GM12874 (cell line): Measurements from ENCODE around the gene AFTPH.

Experiments used
- TF ChIP-seq, protein P1 (sequence below): IDR thresholded peaks from 2 replicates; pipeline ENCODE4 v1.5.1; 2011; ENCODE audit warnings: low read depth, mild to moderate bottlenecking, control low read depth, low read length, moderate library complexity; ENCODE audit not compliant: insufficient read depth

AFTPH gene

DNA sequence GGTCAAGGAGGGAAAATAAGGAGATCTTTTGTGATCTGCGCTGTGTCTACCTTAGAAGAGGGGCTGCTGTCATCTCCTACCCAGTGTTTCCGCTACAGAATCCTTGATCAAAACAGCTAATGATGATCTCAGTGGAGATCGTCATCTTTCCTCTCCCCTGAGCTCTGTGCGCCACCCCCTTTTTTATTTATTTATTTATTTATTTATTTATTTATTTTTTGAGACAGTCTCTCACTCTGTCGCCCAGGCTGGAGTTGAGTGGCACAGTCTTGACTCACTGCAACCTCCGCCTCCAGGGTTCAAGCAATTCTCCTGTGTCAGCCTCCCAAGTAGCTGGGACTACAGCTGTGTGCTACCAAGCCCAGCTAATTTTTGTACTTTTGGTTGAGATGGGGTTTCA is 74.1 kb downstream of the AFTPH start:
- TF ChIP-seq, protein P1, sequence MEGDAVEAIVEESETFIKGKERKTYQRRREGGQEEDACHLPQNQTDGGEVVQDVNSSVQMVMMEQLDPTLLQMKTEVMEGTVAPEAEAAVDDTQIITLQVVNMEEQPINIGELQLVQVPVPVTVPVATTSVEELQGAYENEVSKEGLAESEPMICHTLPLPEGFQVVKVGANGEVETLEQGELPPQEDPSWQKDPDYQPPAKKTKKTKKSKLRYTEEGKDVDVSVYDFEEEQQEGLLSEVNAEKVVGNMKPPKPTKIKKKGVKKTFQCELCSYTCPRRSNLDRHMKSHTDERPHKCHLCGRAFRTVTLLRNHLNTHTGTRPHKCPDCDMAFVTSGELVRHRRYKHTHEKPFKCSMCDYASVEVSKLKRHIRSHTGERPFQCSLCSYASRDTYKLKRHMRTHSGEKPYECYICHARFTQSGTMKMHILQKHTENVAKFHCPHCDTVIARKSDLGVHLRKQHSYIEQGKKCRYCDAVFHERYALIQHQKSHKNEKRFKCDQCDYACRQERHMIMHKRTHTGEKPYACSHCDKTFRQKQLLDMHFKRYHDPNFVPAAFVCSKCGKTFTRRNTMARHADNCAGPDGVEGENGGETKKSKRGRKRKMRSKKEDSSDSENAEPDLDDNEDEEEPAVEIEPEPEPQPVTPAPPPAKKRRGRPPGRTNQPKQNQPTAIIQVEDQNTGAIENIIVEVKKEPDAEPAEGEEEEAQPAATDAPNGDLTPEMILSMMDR, result no peak

DNA sequence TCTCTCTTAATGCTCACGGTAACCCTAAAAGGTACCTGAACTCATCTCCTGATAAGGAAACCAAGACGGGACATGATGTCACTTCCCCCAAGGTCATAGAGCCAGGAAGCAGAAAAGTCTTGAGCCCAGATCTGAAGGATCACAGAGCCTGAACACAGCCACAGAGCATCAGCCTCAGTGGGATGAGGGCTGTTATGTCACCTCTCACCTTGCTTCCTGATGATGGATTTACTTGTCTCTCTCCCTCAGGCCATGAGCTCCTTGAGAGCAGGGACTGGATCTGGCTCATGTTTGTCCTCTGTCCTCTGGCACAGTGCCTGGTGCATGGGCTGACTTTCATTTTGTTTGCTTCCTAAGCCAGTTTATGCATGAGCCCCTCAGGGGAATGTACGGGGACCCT is 75.3 kb downstream of the AFTPH start:
- TF ChIP-seq, protein P1, result no peak

DNA sequence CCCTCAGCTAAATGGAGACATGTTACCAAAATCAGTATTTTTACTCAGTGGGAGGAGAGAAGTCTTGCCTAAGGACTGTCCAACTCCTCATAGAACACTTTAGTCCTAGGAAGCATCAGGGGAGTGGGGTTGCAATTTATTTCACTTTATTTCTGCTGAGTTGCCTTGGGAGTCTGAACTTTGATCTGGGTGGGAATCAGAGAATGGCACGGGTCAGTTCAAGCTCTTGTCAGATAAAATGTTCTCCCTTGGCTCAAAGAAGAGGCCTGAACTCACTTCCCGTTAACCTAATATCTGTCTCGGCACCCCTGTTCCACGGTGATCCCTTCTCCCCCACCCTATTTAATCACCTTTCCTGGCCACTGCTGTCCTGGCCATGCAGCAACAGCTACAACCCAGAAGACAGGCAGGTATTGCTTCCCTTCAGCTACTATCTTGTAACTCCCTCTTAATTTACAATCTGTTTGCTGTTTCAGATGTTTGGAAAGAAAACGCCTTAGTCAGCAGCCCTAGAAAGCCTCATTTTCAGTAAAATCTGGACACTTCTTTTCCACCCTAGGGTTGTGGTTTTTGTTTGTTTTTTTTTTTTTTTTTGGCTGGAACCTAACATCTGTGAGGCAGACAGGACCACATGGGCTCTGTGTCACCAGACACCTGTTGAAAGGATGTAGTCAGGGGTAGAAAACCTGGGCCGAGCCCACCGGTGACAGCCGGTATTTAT is 77.1 kb downstream of the AFTPH start:
- TF ChIP-seq, protein P1, result no peak

DNA sequence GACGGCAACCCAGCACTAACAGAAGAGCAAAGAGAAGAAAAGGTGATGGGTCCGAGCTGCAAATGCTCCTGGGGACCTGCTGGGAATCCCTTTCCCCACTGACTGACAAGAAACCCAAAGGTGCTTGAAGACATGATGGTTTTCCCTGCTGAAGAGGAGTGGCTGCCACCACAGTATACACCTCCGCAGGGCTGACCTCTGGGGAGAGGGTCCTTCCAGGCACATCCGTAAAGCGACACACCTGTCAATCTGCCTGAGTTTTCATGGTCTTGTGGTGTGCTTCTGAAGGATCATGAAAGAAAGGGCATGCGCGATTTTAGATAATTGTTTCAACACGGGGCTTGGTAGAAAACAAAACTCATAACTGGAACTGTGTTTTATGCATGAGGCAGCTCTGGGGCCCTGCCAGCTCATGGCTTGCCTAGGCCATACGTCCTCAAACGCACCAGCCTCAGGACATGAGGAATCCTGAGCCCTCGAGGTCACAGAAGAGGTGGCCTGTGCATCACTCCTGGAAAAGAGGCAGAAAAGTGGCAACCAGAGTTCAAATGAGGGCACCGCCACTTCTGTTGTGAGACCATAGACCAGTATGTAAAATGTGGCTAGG is 77.8 kb downstream of the AFTPH start:
- TF ChIP-seq, protein P1, result no peak

DNA sequence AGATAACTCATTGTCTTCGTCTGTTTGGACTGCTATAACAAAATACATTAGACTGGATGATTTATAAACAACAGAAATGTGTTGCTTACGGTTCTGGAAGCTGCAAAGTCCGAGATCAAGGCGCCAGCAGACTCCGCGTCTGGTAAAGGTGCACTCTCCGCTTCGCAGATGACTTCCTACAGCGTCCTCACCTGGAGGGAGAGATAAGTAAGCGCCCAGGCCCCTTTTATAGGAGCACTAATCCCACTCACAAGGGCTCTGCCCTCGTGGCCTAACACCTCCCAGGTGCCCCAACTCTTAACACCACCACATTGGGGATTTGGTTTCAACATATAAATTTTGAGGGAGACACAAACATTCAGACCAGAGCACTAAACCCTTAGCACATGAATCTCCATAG is 78.3 kb downstream of the AFTPH start:
- TF ChIP-seq, protein P1, result no peak

DNA sequence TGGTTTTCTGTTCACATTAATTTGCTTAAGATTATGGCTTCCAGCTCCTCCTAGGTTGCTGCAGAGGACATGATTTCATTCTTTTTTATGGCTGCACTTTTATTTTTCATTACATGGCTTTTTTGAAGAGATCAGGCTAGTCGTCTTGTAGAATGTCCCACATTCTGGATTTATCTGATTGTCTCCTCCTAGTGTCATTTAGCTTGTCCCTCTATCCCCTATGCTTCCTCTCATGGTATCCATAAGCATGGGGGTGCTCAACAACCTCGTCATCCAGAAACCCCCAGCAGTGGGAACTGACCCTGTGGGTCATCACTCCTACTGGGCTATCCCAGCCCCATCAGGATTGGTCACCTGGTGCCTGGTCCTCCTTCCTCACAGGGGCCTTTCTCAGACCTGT is 80.0 kb downstream of the AFTPH start:
- TF ChIP-seq, protein P1, result no peak

DNA sequence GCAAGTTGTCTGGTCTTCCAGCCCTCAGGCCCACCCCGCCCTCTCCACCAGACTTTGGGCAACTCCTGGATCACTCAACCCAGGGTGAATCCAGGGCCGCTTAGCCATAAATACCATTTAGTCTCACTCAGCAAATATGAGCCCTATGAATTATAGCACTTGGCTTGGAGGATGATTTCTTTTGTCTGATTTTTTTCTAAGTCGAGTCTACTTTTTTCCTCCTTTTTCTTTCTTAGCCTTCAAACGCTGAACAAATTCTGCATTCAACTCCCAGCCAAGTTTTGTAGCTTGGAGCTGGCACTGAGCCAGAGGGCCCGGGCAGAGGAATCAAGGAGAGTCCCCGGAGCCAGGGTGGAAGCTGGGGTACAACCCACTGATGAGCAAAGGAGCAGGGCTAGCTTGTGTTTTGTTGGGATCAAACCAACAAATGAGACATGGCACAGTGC is 80.9 kb downstream of the AFTPH start:
- TF ChIP-seq, protein P1, result no peak
